Hematopoietic multipotent progenitor cell (in vitro differentiated cells): Measurements from ENCODE around the gene NAV2. TPM values are rescaled to one million over a fixed set of nuclear protein-coding genes. Genes with fewer than 3 reads are reported as not detected.

Source experiments
- DNase-seq, 3 donors: peaks; one replicate each; pipeline ENCODE4 v3.0.0-alpha.2; 2011 to 2015; ENCODE audit warnings: low read depth in 2 of 3, low spot score in 2 of 3
- total RNA-seq: library from RNA; depleted of rRNA; stranded (reverse); fragments of >200 nt; gene quantifications from one replicate; pipeline ENCODE4 v1.2.3, GENCODE V29; 2012

The NAV2 gene
- total RNA-seq, 1 donor, result 0.27 TPM

GRCh38 chr11:19822531-19822930 is 109.9 kb downstream of the NAV2 start:
- no peak for DNase-seq

GRCh38 chr11:19826606-19827005 is 114.0 kb downstream of the NAV2 start:
- DNase-seq, result no peak

- DNase-seq, result no peak
Observed at GRCh38 chr11:19827399-19828135, 114.9 kb downstream of the NAV2 start.

- DNase-seq, result no peak
Observed at GRCh38 chr11:19828382-19829108, 115.9 kb downstream of the NAV2 start.

- no peak for DNase-seq
Observed at GRCh38 chr11:19829109-19829837, 116.6 kb downstream of the NAV2 start.

GRCh38 chr11:19832086-19832750 is 119.6 kb downstream of the NAV2 start:
- DNase-seq, result no peak

GRCh38 chr11:19832901-19833300 is 120.3 kb downstream of the NAV2 start:
- no peak for DNase-seq

GRCh38 chr11:19834771-19835170 is 122.1 kb downstream of the NAV2 start:
- no peak for DNase-seq

GRCh38 chr11:19836666-19837065 is 124.0 kb downstream of the NAV2 start:
- no peak for DNase-seq

- no peak for DNase-seq
Observed at GRCh38 chr11:19838994-19839768, 126.5 kb downstream of the NAV2 start.

- no peak for DNase-seq
Observed at GRCh38 chr11:19840961-19841360, 128.3 kb downstream of the NAV2 start.

GRCh38 chr11:19842505-19842904 is 129.9 kb downstream of the NAV2 start:
- DNase-seq, result no peak

- no peak for DNase-seq
Observed at GRCh38 chr11:19843079-19843478, 130.4 kb downstream of the NAV2 start.

GRCh38 chr11:19844012-19844411 is 131.4 kb downstream of the NAV2 start:
- no peak for DNase-seq

- no peak for DNase-seq
Observed at GRCh38 chr11:19844806-19845205, 132.2 kb downstream of the NAV2 start.

GRCh38 chr11:19845626-19846025 is 133.0 kb downstream of the NAV2 start:
- DNase-seq, result no peak

GRCh38 chr11:19846654-19847305 is 134.1 kb downstream of the NAV2 start:
- no peak for DNase-seq

- no peak for DNase-seq
Observed at GRCh38 chr11:19848219-19848618, 135.6 kb downstream of the NAV2 start.

- DNase-seq, result no peak
Observed at GRCh38 chr11:19849107-19849789, 136.6 kb downstream of the NAV2 start.
